ENCODE data around the gene ATP11A.

Gene ATP11A

DNA sequence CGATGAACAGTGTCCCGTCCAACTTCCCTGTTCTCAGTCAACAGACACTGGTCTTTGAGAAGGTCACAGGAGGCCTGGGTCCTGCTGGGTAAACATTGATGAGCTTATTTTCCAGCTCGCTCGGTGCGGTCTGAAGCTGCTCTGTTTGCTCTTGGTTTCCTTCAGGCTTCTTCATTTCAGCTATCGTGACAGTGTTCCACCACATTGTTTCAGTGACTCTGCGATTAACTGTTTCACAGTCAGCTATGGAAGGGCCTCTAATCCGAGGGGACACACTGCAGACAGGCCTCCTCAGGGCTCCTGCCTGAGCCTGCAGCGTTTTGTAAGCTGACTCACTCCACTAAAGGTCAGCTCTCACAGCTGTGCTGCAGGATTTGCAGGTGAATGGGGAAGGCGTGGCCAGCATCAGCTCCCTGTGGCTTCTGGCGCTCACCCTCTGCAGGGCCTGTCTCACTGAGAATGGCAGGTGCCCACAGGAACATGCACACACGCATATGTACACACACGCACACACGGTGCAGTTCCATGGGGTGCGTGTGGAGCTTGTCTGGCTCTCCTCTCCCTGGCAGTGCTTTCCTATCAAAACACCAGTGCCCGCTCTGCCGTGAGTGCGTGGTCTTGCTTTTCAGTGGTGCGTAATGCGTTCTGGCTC is 216.3 kb downstream of the ATP11A start:
- DNase-seq (ENCODE audit: low read depth in 2 of 2), result no peak

GRCh38 chr13:112907286-112907685 is 217.4 kb downstream of the ATP11A start:
- no peak for DNase-seq (ENCODE audit: low read depth in 2 of 2)

DNA sequence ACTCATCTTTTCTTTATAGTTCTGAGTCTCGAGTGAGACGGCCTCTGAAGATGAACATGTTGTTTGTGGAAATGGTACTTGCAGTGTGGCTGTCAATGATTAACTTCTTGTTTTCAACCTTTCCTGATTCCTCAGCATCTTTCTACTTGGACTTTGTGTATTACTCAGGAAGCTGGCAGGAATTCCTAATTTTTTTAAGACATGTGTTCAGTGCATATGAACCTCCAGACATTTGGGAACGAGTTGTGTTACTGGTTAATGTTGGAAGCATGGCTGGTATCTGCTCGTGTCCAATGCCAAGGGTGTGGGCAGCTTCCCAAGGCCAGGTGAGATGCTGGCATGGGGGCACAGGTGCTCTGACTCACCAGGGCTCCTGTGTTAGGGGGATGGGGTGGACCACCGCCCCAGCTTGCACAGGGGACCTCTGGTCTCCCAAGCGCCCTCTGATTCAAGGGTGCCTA is 218.1 kb downstream of the ATP11A start:
- DNase-seq (ENCODE audit: low read depth in 2 of 2), result no peak

GRCh38 chr13:112908342-112908741 is 218.5 kb downstream of the ATP11A start:
- no peak for DNase-seq (ENCODE audit: low read depth in 2 of 2)

- no peak for DNase-seq (ENCODE audit: low read depth in 2 of 2)
Observed at GRCh38 chr13:112910016-112910415, 220.2 kb downstream of the ATP11A start.

DNA sequence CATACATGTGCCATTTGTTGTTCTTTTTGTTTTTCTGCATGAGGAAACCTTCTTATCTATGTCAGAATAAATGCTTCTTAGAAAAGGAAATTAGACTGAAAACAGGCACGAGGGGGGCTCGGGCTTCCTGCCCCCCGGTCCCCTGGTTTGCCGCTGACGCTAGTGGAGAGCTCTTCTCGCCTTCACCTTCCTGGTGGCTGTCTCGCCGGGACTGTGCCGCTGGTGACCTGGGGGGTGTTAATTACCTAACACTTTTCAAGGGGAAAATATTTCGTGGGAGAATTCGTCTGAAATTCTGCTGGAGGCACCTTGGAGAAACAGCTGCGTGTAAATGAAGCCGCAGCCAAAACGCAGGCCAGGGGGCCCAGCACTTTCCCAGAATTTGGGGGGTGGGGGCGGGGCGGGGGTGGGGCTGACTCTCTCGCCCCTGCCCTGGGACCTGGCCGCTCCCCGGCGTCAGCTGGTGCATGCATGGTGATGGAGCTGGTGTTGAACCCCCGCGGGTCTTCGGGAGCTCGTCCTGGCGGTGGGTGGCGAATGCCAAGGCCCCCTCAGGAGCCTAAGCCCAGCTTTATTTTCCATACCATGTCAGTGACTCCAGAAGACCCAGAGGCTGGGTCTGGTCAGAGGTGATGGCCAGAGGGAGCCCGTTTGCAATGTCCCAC is 220.9 kb downstream of the ATP11A start:
- DNase-seq (ENCODE audit: low read depth in 2 of 2), result no peak

DNA sequence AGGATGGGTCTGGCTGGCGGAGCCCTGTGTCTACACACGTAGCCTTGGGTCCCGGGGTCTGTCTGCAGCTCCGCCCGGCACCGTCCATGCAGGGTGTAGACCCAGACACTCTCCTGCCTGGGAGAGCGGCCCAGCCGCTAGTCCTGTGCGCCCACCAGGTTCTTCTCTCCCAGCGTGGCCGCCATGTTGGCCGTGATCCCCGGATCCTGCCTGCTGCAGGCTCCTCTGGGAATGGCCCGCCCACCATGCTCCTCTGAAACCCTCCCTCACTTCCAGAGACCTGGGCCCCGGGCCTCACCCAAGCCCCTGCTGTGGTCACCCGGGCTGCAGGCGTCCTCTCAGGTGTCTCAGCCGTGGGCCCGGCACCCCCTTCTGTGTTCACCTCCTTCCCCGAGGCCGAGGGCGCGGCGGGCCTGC is 221.5 kb downstream of the ATP11A start:
- DNase-seq (ENCODE audit: low read depth in 2 of 2), result no peak

GRCh38 chr13:112911883-112912282 is 222.0 kb downstream of the ATP11A start:
- no peak for DNase-seq (ENCODE audit: low read depth in 2 of 2)

DNA sequence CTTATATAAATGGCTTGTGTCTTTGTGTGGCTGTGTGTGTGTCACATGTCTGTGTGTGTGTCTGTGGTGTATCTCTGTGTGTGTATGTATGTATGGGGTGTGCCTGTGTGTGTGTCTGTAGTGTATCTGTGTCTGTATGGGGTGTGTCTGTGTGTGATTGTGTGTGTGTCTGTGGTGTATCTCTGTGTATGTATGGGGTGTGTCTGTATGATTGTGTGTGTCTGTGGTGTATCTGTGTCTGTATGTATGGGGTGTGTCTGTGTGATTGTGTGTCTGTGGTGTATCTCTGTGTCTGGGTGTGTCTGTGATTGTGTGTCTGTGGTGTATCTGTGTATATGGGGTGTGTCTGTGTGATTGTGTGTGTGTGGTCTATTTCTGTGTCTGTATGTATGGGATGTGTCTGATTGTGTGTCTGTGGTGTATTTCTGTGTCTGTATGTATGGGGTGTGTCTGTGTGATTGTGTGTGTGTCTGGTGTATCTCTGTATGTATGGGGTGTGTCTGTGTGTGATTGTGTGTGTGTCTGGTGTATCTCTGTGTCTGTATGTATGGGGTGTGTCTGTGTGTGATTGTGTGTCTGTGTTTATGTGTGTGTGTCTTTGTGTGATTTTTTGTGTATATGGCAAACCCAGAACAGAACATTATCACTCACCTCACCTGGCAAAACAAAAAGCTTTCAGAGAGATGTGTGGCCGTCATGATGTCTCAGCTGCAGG is 223.0 kb downstream of the ATP11A start:
- no peak for DNase-seq (ENCODE audit: low read depth in 2 of 2)

DNA sequence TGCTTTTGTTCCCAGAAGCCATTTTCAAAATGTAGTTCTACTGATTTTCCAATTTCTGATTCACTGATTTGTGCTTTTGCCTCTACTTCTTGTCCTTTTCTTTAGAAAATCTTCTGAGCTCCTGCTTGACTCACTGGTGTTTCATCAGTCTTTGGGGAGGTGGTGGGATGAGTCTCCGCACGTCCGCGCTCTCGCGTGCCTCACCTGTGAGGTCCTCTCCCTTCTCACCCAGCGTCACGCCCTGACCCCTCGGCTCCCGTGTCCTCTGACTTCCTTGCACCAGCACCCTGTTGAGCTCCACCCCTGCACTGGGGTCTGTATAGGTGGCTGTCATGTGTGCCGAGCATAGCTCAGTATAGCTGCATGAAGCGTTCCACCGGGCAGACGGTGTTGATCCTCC is 226.5 kb downstream of the ATP11A start:
- no peak for DNase-seq (ENCODE audit: low read depth in 2 of 2)

GRCh38 chr13:112917056-112917664 is 227.3 kb downstream of the ATP11A start:
- no peak for DNase-seq (ENCODE audit: low read depth in 2 of 2)

GRCh38 chr13:112917737-112918136 is 227.9 kb downstream of the ATP11A start:
- DNase-seq (ENCODE audit: low read depth in 2 of 2), result no peak

DNA sequence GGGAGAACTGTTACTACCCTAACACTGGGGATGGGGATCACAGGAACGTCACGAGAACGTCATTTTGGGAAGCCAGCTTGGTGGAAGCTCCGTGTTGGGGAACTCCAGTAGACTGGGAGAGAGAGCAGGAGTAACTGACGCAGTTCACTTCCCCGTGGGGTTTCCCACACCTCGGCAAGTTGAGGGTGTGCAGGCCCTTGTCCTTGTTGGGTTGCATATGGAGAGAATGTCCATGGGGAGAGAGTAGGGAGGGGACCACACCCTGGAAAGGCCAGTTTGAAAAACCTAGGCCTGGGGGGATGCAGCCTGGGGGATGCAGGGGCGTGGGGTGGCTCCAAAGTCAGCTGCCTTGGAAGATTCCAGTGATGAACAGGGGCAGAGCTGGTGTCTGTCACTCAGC is 228.4 kb downstream of the ATP11A start:
- no peak for DNase-seq (ENCODE audit: low read depth in 2 of 2)

- no peak for DNase-seq (ENCODE audit: low read depth in 2 of 2)
Observed at GRCh38 chr13:112918746-112919145, 228.9 kb downstream of the ATP11A start.

- no peak for DNase-seq (ENCODE audit: low read depth in 2 of 2)
Observed at GRCh38 chr13:112923962-112924361, 234.1 kb downstream of the ATP11A start.

- no peak for DNase-seq (ENCODE audit: low read depth in 2 of 2)
Observed at GRCh38 chr13:112924365-112924764, 234.5 kb downstream of the ATP11A start.

DNA sequence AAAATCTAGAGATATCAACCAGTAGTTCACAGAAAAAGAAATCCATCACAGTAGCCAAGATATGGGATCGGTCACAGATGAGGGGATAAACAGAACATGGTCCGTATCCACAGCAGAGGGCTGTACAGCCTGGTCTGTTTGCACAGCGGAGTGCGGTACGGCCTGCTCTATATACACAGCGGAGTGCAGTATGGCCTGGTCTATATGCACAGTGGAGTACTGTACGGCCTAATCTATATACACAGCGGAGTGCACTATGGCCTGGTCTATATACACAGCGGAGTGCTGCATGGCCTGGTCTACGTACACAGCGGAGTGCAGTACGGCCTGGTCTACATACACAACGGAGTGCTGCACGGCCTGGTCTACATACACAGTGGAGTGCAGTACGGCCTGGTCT is 236.2 kb downstream of the ATP11A start:
- no peak for DNase-seq (ENCODE audit: low read depth in 2 of 2)

- no peak for DNase-seq (ENCODE audit: low read depth in 2 of 2)
Observed at GRCh38 chr13:112926993-112927392, 237.2 kb downstream of the ATP11A start.

DNA sequence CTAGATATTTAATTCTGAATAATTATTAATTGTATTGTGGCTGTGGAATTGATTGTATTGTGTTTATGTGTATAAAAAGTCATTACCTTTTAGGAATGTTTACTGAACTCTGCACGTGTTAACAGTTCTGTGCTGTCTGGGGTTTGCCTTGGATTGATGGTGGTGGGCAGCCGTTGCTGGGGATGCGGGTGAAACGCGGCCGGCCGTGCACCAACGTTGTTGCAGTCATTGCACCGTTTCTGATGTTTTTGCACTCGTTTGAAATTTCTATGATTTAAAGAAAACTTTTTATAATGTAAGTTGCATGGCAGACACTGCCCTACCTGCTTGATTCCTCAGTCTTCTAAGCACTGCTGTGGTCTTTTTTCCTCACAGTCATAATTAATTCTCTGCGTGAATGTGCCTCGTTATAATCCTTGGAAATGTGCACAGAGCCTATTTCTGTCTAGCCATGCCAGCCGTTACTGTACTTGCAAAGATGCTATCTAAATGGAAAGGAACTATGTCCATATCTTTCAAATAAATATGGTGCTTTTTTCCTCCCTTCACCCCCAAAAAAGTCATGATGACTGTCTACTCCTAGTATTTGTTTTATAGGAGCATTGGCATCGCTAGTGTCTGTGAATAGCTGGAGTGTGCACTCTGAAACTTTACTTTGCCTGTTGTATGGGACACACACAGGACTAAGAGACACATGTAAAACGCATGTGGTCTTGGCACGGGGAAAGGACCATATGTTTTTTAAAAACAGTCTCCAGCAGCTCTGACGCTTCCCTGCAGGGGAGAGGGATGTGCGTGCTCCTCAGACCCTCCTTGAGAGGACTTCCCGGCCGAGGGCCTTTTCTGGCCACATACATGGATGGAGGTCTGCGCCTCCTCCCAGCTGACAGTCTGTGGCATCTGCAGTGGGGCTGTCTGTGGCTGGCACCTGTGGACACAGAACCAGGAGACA is 238.5 kb downstream of the ATP11A start:
- DNase-seq (ENCODE audit: low read depth in 2 of 2), result no peak

GRCh38 chr13:112928972-112929782 is 239.3 kb downstream of the ATP11A start:
- no peak for DNase-seq (ENCODE audit: low read depth in 2 of 2)

DNA sequence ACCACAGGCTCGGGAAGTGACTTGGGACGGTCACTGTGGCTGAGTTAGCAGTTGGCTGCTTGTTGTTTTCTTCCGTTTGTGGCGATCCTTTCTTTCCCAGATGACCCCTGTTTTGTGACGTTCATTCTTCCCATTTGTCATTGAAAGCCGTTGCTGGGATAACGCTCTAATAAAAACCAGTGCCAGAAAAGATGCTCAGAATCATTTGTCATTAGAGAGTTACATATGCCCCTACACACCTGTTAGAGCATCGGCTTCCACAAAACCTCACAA is 239.9 kb downstream of the ATP11A start:
- DNase-seq (ENCODE audit: low read depth in 2 of 2), result no peak

Data from stimulated activated CD8-positive, alpha-beta memory T cell treated with anti-CD3 and anti-CD28 coated beads, Interleukin-2, amount 100 ng/mL, for 48 hours (primary cell).